KMS-11 (cell line): ENCODE data around the gene CORO7.

Experiments
- H2AFZ ChIP-seq: fragments of 200-600 bp; sonication (generic); 2 replicates; pipeline ENCODE4 v1.6.1; 2016; ENCODE audit warnings: antibody characterized with exemption, mixed run types, low read depth
- H3K27ac ChIP-seq: fragments of 200-600 bp; sonication (generic); 2 replicates; pipeline ENCODE4 v1.6.1; 2016; ENCODE audit warnings: mild to moderate bottlenecking, mixed run types
- H3K27me3 ChIP-seq: fragments of 200-600 bp; sonication (generic); 2 replicates; pipeline ENCODE4 v1.6.1; 2017; ENCODE audit warnings: mild to moderate bottlenecking, low read depth, mixed run types, moderate library complexity; ENCODE audit not compliant: insufficient read depth
- H3K36me3 ChIP-seq: fragments of 200-600 bp; sonication (generic); 2 replicates; pipeline ENCODE4 v1.6.1; 2017; ENCODE audit warnings: mild to moderate bottlenecking, mixed run types; ENCODE audit not compliant: insufficient read depth
- H3K4me1 ChIP-seq: fragments of 200-600 bp; sonication (generic); 2 replicates; pipeline ENCODE4 v1.6.1; 2016; ENCODE audit warnings: mild to moderate bottlenecking, low read depth, mixed run types; ENCODE audit not compliant: poor library complexity, severe bottlenecking
- H3K4me2 ChIP-seq: fragments of 200-600 bp; sonication (generic); 2 replicates; pipeline ENCODE4 v1.7.0; 2016; ENCODE audit warnings: mild to moderate bottlenecking, mixed run types
- H3K4me3 ChIP-seq: fragments of 200-600 bp; sonication (generic); IDR thresholded peaks from 2 replicates; pipeline ENCODE4 v1.6.1; 2017; ENCODE audit warnings: low read depth, low read length, mixed read lengths; ENCODE audit not compliant: insufficient read depth
- H3K79me2 ChIP-seq: fragments of 200-600 bp; sonication (generic); 2 replicates; pipeline ENCODE4 v1.6.1; 2016; ENCODE audit warnings: low read depth, mixed run types; ENCODE audit not compliant: insufficient read depth
- H3K9ac ChIP-seq: fragments of 200-600 bp; sonication (generic); 2 replicates; pipeline ENCODE4 v1.6.1; 2016; ENCODE audit warnings: mild to moderate bottlenecking, mixed run types
- H4K20me1 ChIP-seq: fragments of 200-600 bp; sonication (generic); 2 replicates; pipeline ENCODE4 v1.6.1; 2016; ENCODE audit warnings: mild to moderate bottlenecking, mixed run types; ENCODE audit not compliant: insufficient read depth
- CTCF ChIP-seq: fragments of 200-600 bp; sonication (generic); conservative IDR thresholded peaks from 2 replicates; pipeline ENCODE4 v1.6.1; 2017; ENCODE audit warnings: low read depth, mild to moderate bottlenecking, antibody characterized with exemption, low read length, moderate library complexity, mixed read lengths

The CORO7 gene

GRCh38 chr16:4338712-4339299 is 77.6 kb downstream of the CORO7 start:
- no peaks in the 10 kb centered on the region; the same call in 1 of the 2 replicates for H4K20me1 ChIP-seq
- TF ChIP-seq CTCF, result no peak
- H3K36me3 ChIP-seq, result no peaks in the 10 kb centered on the region
- no peaks in the 10 kb centered on the region for H3K27me3 ChIP-seq
- H3K9ac ChIP-seq, result no peak overlapping the region
- peaks cover 20% of the 10 kb centered on the region; the same call in 1 of the 2 replicates for H3K79me2 ChIP-seq
- H3K4me3 ChIP-seq, result no peak overlapping the region
- H3K27ac ChIP-seq, result no peak overlapping the region
- no peaks in the 10 kb centered on the region for H3K4me1 ChIP-seq
- H2AFZ ChIP-seq, result no peak overlapping the region
- H3K4me2 ChIP-seq, result no peak overlapping the region

DNA sequence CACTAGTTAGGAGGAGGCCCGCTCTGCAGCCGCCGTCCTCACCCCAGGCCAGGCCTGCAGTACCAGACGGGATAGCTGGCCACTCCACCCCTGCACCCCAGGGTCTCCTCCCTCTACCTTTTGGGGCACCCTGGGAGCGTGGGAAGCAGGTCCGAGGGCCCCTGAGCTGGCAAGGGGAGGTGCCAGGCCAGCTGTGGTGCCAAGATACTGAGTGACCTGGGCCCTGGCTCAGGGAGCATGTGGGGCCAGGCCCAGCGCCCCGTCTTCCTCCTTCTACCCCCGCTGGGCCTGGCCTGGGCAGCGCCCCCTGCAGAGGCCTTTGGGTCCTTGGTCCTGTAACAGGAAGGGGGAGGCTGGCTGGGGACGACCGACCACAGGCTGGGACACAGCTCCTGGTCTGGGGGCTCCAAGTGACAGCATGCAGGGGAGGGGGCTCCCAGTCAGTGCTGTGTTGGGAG is 78.2 kb downstream of the CORO7 start:
- H3K79me2 ChIP-seq, result peaks cover 14% of the 10 kb centered on the region; the same call in 1 of the 2 replicates
- TF ChIP-seq CTCF, result no peak
- H3K9ac ChIP-seq, result no peak overlapping the region
- no peaks in the 10 kb centered on the region for H3K36me3 ChIP-seq
- H3K27me3 ChIP-seq, result no peaks in the 10 kb centered on the region
- H3K4me3 ChIP-seq, result no peak overlapping the region
- H3K27ac ChIP-seq, result no peak overlapping the region
- no peak overlapping the region for H2AFZ ChIP-seq
- no peak overlapping the region for H3K4me2 ChIP-seq
- H4K20me1 ChIP-seq, result no peaks in the 10 kb centered on the region
- H3K4me1 ChIP-seq, result no peaks in the 10 kb centered on the region

GRCh38 chr16:4337540-4338088 is 78.8 kb downstream of the CORO7 start:
- Histone ChIP-seq H3K4me1 (no peaks in the 10 kb centered on the region), H3K27me3 (no peaks in the 10 kb centered on the region), H4K20me1 (no peaks in the 10 kb centered on the region), H3K4me3 (no peak overlapping the region), H3K79me2 (peaks cover 8% of the 10 kb centered on the region; the same call in 1 of the 2 replicates), H3K9ac (no peak overlapping the region), H2AFZ (no peak overlapping the region), H3K27ac (no peak overlapping the region), H3K36me3 (no peaks in the 10 kb centered on the region), H3K4me2 (no peak overlapping the region)
- TF ChIP-seq CTCF, result no peak

GRCh38 chr16:4336701-4337539 is 79.5 kb downstream of the CORO7 start:
- H3K4me1 ChIP-seq, result no peaks in the 10 kb centered on the region
- H3K4me3 ChIP-seq, result no peak overlapping the region
- H3K27me3 ChIP-seq, result no peaks in the 10 kb centered on the region
- H3K36me3 ChIP-seq, result no peaks in the 10 kb centered on the region
- H3K27ac ChIP-seq, result no peak overlapping the region
- H3K79me2 ChIP-seq, result peaks cover 2% of the 10 kb centered on the region; the same call in 1 of the 2 replicates
- H4K20me1 ChIP-seq, result no peaks in the 10 kb centered on the region
- no peak overlapping the region for H3K9ac ChIP-seq
- no peak for TF ChIP-seq CTCF
- no peak overlapping the region for H2AFZ ChIP-seq
- no peak overlapping the region for H3K4me2 ChIP-seq
